Liver (tissue), 3 donors: ENCODE measurements around the gene NKD2.

Source experiments
- CTCF ChIP-seq: fragments of 150-350 bp; IDR thresholded peaks from 2 replicates; pipeline ENCODE4 v1.5.1; 2017; ENCODE audit warnings: improper control_type of control experiment, low read depth, low read length; ENCODE audit not compliant: missing input control
- EGR1 ChIP-seq, 2 donors: IDR thresholded peaks; 2 replicates each; pipeline ENCODE4 v1.6.1; 2016 to 2018; ENCODE audit warnings: antibody characterized with exemption in 2 of 2, low read depth in 2 of 2
- FOXA2 ChIP-seq: IDR thresholded peaks from 2 replicates; pipeline ENCODE4 v1.6.1; 2016; ENCODE audit warnings: antibody characterized with exemption
- JUND ChIP-seq, 2 donors: IDR thresholded peaks; 2 replicates each; pipeline ENCODE4 v1.6.1; 2016; ENCODE audit warnings: antibody characterized with exemption in 2 of 2
- MAX ChIP-seq: IDR thresholded peaks from 2 replicates; pipeline ENCODE4 v1.6.1; 2016; ENCODE audit warnings: antibody characterized with exemption
- TAF1 ChIP-seq: conservative IDR thresholded peaks from 2 replicates; pipeline ENCODE4 v1.6.1; 2016; ENCODE audit warnings: antibody characterized with exemption, mild to moderate bottlenecking
- ZBTB33 ChIP-seq: IDR thresholded peaks from 2 replicates; pipeline ENCODE4 v1.6.1; 2016; ENCODE audit warnings: antibody characterized with exemption
- donor health status: healthy.
- donor health status: healthy.

- no peak for TF ChIP-seq CTCF
- TF ChIP-seq JUND (IDR thresholded peaks at IDR 0.05) = no peak
- no peak for TF ChIP-seq FOXA2
- no peak for TF ChIP-seq MAX
- TF ChIP-seq ZBTB33 = no peak
- no peak for TF ChIP-seq EGR1 (IDR thresholded peaks at IDR 0.05; ENCODE audit: low read depth in 2 of 2)
- no peak for TF ChIP-seq TAF1
These were observed 46.5 kb downstream of the NKD2 start for GRCh38 chr5:1054799-1055775.
